ENCODE data around the gene ZNF236. TPM values are rescaled to one million over a fixed set of nuclear protein-coding genes. Genes with fewer than 3 reads are reported as not detected.

Gene ZNF236
- total RNA-seq, 4 donors from 2014 or later: 21.0 to 36.3 (median 31.8) TPM

DNA sequence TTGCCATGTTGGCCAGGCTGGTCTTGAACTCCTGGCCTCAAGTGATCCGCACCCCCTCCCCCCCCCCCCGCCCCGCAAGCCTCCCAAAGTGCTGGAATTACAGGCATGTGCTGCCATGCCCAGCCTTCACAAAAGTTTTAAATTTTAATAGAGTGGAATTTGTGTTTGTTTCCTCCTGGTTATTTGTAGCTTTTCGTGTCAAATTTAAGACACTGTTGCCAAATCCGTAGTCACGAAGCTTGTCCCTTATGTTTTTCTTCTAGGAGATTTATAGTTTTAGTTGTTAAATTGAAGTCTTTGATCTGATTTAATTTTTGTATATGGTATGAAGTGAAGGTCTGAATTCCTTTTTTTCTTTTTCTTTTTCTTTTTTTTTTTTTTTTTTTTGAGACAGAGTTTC is 14.7 kb downstream of the ZNF236 start:
- Histone ChIP-seq H3K27ac (no peak overlapping the region), H3K36me3 (peaks cover 0 to 1% (median 0%) of the 10 kb centered on the region in 3 donors), H3K9me3 (no peaks in the 10 kb centered on the region), H3K4me1 (peaks cover 0 to 27% (median 4%) of the 10 kb centered on the region in 4 donors), H3K27me3 (no peaks in the 10 kb centered on the region), H3K4me3 (no peak overlapping the region)
- no peak for DNase-seq (ENCODE audit: low spot score in 2 of 2)
- WGBS, 2 donors: 60 to 77% methylated on average over 5 to 6 of the region's 6 CpGs
- TF ChIP-seq EP300 (IDR thresholded peaks at IDR 0.05) (no peak), POLR2A (IDR thresholded peaks at IDR 0.05) (no peak)
- TF ChIP-seq, protein P1, sequence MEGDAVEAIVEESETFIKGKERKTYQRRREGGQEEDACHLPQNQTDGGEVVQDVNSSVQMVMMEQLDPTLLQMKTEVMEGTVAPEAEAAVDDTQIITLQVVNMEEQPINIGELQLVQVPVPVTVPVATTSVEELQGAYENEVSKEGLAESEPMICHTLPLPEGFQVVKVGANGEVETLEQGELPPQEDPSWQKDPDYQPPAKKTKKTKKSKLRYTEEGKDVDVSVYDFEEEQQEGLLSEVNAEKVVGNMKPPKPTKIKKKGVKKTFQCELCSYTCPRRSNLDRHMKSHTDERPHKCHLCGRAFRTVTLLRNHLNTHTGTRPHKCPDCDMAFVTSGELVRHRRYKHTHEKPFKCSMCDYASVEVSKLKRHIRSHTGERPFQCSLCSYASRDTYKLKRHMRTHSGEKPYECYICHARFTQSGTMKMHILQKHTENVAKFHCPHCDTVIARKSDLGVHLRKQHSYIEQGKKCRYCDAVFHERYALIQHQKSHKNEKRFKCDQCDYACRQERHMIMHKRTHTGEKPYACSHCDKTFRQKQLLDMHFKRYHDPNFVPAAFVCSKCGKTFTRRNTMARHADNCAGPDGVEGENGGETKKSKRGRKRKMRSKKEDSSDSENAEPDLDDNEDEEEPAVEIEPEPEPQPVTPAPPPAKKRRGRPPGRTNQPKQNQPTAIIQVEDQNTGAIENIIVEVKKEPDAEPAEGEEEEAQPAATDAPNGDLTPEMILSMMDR (IDR thresholded peaks at IDR 0.05): no peak

GRCh38 chr18:76838182-76838581 is 15.8 kb downstream of the ZNF236 start:
- Histone ChIP-seq H3K27ac (peak overlapping the region in 3 of 4 donors; percentile 3 to 67 (median 50)), H3K4me1 (peaks cover 0 to 27% (median 4%) of the 10 kb centered on the region in 4 donors), H3K9me3 (no peaks in the 10 kb centered on the region), H3K27me3 (no peaks in the 10 kb centered on the region), H3K36me3 (no peaks in the 10 kb centered on the region), H3K4me3 (peak overlapping the region in 1 of 4 donors; percentile 10)
- TF ChIP-seq POLR2A (IDR thresholded peaks at IDR 0.05) (no peak), EP300 (IDR thresholded peaks at IDR 0.05) (no peak)
- TF ChIP-seq, protein P1 (IDR thresholded peaks at IDR 0.05): no peak
- WGBS, 2 donors: 27 to 41% methylated on average over 3 of the region's 3 CpGs
- no peak for DNase-seq (ENCODE audit: low spot score in 2 of 2)

GRCh38 chr18:76839086-76839794 is 16.9 kb downstream of the ZNF236 start:
- Histone ChIP-seq H3K9me3 (no peaks in the 10 kb centered on the region), H3K27ac (peak overlapping the region in 3 of 4 donors; percentile 3 to 67 (median 50)), H3K36me3 (no peaks in the 10 kb centered on the region), H3K4me1 (peaks cover 0 to 27% (median 4%) of the 10 kb centered on the region in 4 donors), H3K27me3 (no peaks in the 10 kb centered on the region), H3K4me3 (peak overlapping the region in 2 of 4 donors; percentile 10 to 23)
- WGBS, 2 donors: 55 to 58% methylated on average over 4 of the region's 4 CpGs
- TF ChIP-seq, protein P1 (IDR thresholded peaks at IDR 0.05): no peak
- TF ChIP-seq POLR2A (IDR thresholded peaks at IDR 0.05) (no peak), EP300 (IDR thresholded peaks at IDR 0.05) (no peak)
- DNase-seq (ENCODE audit: low spot score in 2 of 2): no peak

DNA sequence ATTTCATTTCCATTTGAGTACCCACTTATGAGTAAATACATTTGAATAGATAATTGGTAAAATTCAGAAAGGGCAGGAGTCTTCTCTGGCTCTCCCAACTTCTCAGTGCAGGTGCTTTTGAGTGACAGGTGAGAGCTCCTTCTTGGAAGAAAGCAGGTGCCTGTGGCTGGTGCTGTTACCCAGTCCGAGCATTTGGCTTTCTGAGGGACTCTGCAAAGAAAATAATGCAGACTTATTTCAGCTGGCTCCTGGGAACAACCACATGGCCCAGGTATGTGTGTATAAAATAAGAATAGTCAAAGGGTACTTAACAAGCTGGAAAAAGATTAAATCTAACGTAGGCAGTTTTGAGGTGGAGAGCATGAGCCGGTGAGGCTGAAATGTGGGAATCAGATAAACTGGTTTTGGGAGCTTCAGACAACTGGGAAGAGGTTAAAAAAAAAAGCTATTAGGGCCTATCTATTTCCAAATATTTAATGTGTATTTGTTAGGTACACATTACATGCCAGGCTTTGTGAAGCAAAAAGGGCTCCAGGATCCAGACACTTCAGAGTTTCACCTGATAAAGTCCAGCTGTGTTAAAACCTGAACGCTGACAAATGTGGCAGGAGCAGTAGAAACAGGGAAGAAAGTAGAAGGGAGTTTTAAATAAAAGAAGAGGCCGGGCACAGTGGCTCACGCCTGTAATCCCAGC is 20.6 kb downstream of the ZNF236 start:
- WGBS, 2 donors: 89 to 94% methylated on average over 6 of the region's 6 CpGs
- no peak overlapping the region for H3K27ac ChIP-seq
- H3K36me3 ChIP-seq: no peaks in the 10 kb centered on the region
- no peak overlapping the region for H3K4me3 ChIP-seq
- no peaks in the 10 kb centered on the region for H3K27me3 ChIP-seq
- H3K9me3 ChIP-seq: no peaks in the 10 kb centered on the region
- H3K4me1 ChIP-seq: peaks cover 0 to 16% (median 4%) of the 10 kb centered on the region in 4 donors
- TF ChIP-seq EP300 (IDR thresholded peaks at IDR 0.05) (no peak), POLR2A (IDR thresholded peaks at IDR 0.05) (no peak)
- TF ChIP-seq, protein P1 (IDR thresholded peaks at IDR 0.05): no peak
- no peak for DNase-seq (ENCODE audit: low spot score in 2 of 2)

DNA sequence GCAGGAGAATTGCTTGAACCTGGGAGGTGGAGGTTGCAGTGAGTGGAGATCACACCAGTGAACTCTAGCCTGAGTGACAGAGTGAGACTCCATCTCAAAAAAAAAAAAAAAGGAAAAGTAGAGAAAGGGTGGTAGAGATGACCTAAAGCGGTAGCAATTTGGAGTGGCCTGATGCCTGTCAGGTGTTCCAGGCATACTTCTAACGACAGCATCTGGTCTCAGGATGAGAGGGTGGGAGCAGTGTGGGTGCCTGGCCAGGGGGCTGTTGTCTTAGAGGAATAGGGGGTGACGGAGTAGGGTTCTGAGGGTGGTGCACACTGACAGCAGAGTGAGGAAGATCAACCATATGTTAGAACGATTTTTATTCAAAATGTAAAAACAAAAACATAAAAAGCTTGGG is 21.8 kb downstream of the ZNF236 start:
- Histone ChIP-seq H3K4me3 (no peak overlapping the region), H3K27me3 (no peaks in the 10 kb centered on the region), H3K36me3 (no peaks in the 10 kb centered on the region), H3K27ac (no peak overlapping the region), H3K9me3 (no peaks in the 10 kb centered on the region), H3K4me1 (peaks cover 0 to 6% (median 2%) of the 10 kb centered on the region in 4 donors)
- DNase-seq (ENCODE audit: low spot score in 2 of 2): no peak
- WGBS, 2 donors: 73 to 81% methylated on average over 4 of the region's 4 CpGs
- TF ChIP-seq, protein P1 (IDR thresholded peaks at IDR 0.05): no peak
- TF ChIP-seq POLR2A (IDR thresholded peaks at IDR 0.05) (no peak), EP300 (IDR thresholded peaks at IDR 0.05) (no peak)

Data from tibial nerve (tissue), 4 donors.